ENCODE results near the gene SYNE1.

SYNE1 gene

DNA sequence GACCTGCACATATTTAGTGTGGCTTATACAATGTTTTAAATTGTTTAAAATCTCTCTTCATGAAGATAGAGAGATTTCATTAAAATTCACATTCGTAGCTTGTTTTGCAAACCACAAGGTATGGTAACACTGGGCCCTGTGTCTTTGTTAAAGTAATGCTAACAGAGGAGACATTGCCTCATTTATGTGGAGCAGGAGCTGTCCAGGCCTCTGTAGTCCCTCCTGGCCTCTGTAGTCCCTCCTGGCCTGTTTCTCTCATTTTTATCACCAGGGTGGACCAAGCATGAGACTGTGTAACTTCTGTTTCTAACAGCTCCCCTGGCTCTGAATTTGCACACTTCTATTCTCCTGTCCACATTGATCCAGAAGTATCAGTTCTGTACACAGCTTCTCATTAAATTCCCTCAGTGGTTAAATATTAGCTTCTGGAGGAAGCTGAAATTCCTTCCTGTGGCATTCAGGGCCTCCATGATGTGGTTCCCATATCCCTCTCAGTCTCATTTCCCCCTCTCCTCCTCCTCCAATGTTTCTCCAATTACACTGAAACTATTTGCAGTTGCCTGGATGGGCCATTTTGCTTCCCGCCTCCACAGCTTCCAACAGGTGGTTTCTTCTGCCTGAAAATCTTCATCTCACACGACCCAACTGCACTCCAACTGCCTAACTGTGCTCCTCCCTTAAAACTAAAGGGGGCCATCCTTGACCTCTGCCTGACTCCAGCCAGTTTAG lies 340.4 kb downstream of the SYNE1 start:
- DNase-seq (ENCODE audit: low spot score) = no peak
- TF ChIP-seq, protein P1, sequence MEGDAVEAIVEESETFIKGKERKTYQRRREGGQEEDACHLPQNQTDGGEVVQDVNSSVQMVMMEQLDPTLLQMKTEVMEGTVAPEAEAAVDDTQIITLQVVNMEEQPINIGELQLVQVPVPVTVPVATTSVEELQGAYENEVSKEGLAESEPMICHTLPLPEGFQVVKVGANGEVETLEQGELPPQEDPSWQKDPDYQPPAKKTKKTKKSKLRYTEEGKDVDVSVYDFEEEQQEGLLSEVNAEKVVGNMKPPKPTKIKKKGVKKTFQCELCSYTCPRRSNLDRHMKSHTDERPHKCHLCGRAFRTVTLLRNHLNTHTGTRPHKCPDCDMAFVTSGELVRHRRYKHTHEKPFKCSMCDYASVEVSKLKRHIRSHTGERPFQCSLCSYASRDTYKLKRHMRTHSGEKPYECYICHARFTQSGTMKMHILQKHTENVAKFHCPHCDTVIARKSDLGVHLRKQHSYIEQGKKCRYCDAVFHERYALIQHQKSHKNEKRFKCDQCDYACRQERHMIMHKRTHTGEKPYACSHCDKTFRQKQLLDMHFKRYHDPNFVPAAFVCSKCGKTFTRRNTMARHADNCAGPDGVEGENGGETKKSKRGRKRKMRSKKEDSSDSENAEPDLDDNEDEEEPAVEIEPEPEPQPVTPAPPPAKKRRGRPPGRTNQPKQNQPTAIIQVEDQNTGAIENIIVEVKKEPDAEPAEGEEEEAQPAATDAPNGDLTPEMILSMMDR (IDR thresholded peaks at IDR 0.05; ENCODE audit: borderline replicate concordance, control extremely low read depth, extremely low read depth, insufficient read depth, missing control alignments) = no peak
- in situ Hi-C loops (cut with MboI; ENCODE audit: low sequenced_read_pairs, unreplicated experiment) = no loop called here

DNA sequence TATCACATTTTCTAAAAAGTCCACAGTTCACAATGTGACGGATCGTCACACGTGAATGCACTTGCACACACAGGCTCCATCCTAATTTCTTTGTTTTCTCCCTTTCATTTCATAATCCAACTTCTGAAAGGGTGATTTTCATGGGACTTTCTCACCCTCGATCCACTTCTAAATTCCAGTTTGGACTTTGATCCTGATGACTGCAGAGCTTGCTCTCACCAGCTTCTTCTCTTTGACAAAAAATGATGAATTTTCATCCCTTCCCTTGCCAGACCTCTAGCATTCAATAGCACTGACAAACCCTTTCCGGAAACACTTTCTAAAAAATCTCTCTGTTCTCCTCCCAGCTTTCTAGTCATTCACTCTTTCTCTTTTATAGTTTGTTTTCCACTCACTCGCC lies 341.2 kb downstream of the SYNE1 start:
- DNase-seq (ENCODE audit: low spot score) = no peak
- in situ Hi-C loops (cut with MboI; ENCODE audit: low sequenced_read_pairs, unreplicated experiment) = no loop called here
- TF ChIP-seq, protein P1 (IDR thresholded peaks at IDR 0.05; ENCODE audit: borderline replicate concordance, control extremely low read depth, extremely low read depth, insufficient read depth, missing control alignments) = no peak

DNA sequence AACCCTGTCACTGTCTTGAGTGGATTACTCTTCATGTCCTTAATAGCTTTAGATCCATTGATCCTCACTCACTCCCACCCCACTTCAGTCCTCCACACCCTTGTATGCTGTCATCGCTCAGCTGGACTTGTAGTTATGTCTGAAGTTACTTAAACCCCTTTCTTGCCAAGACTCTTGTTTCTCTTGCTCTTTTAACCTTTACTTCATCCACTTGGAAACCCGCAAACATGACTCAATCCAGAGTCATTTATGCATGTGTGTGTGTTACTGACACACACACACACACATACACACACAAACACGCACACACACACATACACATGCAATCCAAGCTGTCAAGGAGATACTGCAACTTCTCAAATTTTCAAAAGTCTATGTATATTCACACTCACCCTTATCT lies 341.8 kb downstream of the SYNE1 start:
- TF ChIP-seq, protein P1 (IDR thresholded peaks at IDR 0.05; ENCODE audit: borderline replicate concordance, control extremely low read depth, extremely low read depth, insufficient read depth, missing control alignments) = no peak
- no peak for DNase-seq (ENCODE audit: low spot score)
- in situ Hi-C loops (cut with MboI; ENCODE audit: low sequenced_read_pairs, unreplicated experiment) = no loop called here

GRCh38 chr6:152293404-152293803 lies 343.8 kb downstream of the SYNE1 start:
- in situ Hi-C loops (cut with MboI; ENCODE audit: low sequenced_read_pairs, unreplicated experiment) = no loop called here
- TF ChIP-seq, protein P1 (IDR thresholded peaks at IDR 0.05; ENCODE audit: borderline replicate concordance, control extremely low read depth, extremely low read depth, insufficient read depth, missing control alignments) = no peak
- no peak for DNase-seq (ENCODE audit: low spot score)

DNA sequence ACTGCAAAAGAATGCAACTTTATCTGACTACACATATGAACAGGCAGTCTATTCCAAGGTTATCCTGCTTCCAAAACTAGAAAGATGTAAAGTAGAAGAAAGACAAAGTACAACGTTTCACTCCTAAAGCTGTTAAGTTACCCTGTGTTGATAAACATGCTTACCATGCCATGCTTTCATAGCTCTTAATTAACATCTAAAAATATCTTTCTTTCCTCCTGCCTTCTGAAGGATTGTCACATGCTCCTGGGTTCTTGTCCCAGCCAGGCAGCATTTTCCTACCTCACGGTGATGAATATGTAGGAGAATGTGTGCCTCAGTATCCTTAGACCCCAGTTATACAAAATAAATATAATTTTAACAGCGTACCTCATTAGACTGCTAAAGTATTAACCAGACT lies 344.6 kb downstream of the SYNE1 start:
- TF ChIP-seq, protein P1 (IDR thresholded peaks at IDR 0.05; ENCODE audit: borderline replicate concordance, control extremely low read depth, extremely low read depth, insufficient read depth, missing control alignments) = no peak
- in situ Hi-C loops (cut with MboI; ENCODE audit: low sequenced_read_pairs, unreplicated experiment) = no loop called here
- DNase-seq (ENCODE audit: low spot score) = no peak

- TF ChIP-seq, protein P1 (IDR thresholded peaks at IDR 0.05; ENCODE audit: borderline replicate concordance, control extremely low read depth, extremely low read depth, insufficient read depth, missing control alignments) = no peak
- DNase-seq (ENCODE audit: low spot score) = no peak
- in situ Hi-C loops (cut with MboI; ENCODE audit: low sequenced_read_pairs, unreplicated experiment) = no loop called here
These were observed 346.5 kb downstream of the SYNE1 start for GRCh38 chr6:152290693-152291092.

All from GM13976 (cell line).